GM12874 (cell line): ENCODE data around the gene GATA3.

Source experiments
- TF ChIP-seq, protein P1 (sequence below): IDR thresholded peaks from 2 replicates; pipeline ENCODE4 v1.5.1; 2011; ENCODE audit warnings: low read depth, mild to moderate bottlenecking, control low read depth, low read length, moderate library complexity; ENCODE audit not compliant: insufficient read depth

GATA3 gene

GRCh38 chr10:8035641-8036470 lies 18.6 kb upstream of the GATA3 start:
- TF ChIP-seq, protein P1, sequence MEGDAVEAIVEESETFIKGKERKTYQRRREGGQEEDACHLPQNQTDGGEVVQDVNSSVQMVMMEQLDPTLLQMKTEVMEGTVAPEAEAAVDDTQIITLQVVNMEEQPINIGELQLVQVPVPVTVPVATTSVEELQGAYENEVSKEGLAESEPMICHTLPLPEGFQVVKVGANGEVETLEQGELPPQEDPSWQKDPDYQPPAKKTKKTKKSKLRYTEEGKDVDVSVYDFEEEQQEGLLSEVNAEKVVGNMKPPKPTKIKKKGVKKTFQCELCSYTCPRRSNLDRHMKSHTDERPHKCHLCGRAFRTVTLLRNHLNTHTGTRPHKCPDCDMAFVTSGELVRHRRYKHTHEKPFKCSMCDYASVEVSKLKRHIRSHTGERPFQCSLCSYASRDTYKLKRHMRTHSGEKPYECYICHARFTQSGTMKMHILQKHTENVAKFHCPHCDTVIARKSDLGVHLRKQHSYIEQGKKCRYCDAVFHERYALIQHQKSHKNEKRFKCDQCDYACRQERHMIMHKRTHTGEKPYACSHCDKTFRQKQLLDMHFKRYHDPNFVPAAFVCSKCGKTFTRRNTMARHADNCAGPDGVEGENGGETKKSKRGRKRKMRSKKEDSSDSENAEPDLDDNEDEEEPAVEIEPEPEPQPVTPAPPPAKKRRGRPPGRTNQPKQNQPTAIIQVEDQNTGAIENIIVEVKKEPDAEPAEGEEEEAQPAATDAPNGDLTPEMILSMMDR, result no peak

DNA sequence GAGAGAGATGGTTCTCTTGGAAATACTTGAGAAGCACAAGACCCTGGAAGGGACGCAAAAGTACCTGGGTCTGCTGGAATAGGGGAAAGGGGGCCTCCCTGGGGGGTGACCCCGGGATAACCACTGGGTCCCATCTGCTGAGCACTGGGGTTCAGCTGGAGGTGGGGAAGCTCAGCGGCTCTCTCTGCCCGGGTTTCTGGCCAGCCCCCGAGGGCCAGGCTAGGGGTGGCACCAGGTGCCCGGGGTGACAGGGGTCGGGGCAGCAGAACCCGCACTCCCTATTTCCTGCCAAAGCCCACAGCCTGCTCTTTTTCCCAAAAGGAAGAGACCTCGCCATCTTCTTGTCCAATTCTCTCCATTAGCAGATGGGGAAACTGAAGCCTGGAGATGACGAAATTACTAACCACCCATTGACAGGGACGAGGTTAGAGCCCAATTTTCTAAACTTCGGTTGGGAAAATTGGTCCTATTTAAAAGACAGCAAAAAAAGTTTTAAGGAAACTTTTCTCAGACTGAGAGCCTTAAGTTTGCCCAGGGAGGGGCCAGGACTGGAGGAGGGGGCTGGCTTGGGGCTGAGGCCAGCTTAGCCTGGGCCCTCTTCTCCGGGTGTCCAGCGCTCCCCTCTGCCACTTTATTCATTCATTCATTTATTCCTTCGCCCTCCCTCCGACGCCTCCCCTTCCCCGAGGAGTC lies 17.8 kb upstream of the GATA3 start:
- TF ChIP-seq, protein P1, result no peak

- TF ChIP-seq, protein P1, result no peak
These were observed 17.2 kb upstream of the GATA3 start for GRCh38 chr10:8037199-8037801.

- TF ChIP-seq, protein P1, result no peak
These were observed 16.3 kb upstream of the GATA3 start for GRCh38 chr10:8037941-8038894.

DNA sequence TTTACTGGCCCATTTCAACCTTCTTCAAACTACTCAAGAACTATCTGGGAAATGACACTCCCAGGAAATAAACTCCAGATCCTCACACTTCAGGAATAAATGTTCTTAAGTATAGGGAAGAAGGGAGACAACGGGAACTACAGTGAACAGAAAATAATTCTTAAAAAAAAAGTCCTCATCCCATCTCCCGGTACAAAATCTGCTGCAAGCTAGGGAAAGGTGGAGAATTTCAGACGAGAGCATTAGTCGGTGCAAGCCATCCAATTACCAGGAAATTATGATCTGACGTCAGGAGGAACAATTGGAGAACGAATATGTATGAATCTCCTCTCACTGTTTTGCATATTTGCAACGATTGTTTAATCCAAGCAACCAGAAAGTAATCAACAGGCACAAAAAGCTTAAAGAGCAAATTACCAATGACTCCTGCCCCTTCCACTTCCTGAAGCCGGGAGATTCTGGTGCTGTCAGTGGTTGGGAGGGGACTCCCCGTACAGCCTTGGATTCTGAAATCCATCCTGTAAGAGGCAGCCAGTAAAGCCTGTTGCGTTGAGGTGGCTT lies 15.1 kb upstream of the GATA3 start:
- TF ChIP-seq, protein P1, result no peak

DNA sequence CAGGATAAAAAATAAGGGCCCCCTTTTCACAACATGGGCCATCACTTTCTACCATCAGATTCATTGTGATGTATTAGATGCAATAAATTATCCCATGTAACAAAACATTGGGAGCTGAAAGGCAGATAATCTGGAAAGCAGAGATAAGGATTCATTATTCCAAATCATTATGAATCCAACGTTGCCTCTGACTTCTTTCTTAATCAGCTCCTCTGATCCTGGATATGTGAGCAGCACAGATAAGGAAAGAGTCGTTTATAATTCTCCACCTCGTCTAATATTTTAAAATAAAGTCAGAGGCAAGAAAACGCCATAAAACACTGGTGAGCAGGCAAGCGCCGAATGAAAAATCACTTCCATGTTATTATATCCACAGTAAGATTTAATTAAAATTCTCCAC lies 13.8 kb upstream of the GATA3 start:
- TF ChIP-seq, protein P1, result no peak
